HG03066 (cell line): ENCODE data around the gene ZKSCAN3.
"Not testable (repeated sequence)": the region's sequence is repeated elsewhere in the genome, so short reads cannot be mapped to it uniquely, and the experiment has no call there.

Source experiments
- ATAC-seq: cut with Tn5 transposase; IDR thresholded peaks from one replicate; pipeline ENCODE4 v1.9.1; 2021; ENCODE audit warnings: low read depth; ENCODE audit not compliant: unreplicated experiment

ZKSCAN3 gene

GRCh38 chr6:28340310-28341095 is 9.2 kb upstream of the ZKSCAN3 start:
- ATAC-seq, result no peak

DNA sequence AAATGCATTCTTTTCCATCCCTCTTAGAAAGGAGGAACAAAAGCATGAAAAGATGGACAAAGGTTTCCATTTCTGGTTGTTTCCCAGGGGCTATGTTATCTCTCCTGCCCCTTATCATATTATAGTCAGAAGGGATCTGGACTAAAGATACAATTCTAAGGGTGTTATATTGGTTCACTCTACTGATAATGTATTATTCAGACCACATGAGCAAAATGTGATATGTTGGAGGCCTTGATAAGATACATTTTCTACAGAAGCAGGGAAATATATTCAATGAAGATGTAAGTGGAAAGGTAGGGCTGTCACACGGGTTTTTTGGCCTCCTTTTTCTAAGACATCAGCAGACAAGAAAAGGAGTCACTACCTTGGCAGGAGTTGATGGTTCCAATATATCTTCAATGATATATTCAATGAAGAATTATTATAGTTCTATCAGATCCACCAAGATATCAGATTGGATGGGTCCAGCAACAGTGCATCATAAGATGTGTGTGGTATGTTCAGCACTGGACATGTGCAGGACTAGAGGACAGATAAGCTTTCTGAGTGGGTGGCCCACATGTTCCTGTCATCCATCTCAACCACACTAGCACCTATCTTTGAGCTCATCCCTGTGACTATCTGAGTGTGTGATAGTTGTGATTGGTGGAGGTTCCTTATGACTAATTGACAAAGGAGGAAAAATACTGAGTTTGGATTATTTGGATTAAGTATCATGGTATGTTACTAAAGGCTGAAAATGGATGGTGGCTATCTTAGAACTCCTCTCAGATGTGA is 5.7 kb upstream of the ZKSCAN3 start:
- no peak for ATAC-seq

DNA sequence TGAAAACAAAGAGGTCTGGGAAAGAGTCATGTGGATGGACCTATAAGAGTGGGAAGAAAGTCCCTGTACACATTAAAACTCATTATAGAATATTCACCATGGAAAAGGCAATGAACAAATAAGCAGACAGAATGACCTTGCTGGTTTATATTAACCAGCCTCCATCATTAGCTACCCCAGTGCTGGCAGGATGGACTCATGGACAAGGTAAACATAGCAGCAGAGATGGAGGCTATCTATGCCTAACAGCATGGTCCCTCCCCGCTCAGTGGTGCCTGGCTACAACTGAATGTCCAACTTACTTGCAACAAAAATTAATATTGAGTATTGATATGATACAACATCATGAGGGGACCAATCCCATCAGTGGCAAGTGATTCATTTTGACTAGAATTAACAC is 4.5 kb upstream of the ZKSCAN3 start:
- no peak for ATAC-seq

DNA sequence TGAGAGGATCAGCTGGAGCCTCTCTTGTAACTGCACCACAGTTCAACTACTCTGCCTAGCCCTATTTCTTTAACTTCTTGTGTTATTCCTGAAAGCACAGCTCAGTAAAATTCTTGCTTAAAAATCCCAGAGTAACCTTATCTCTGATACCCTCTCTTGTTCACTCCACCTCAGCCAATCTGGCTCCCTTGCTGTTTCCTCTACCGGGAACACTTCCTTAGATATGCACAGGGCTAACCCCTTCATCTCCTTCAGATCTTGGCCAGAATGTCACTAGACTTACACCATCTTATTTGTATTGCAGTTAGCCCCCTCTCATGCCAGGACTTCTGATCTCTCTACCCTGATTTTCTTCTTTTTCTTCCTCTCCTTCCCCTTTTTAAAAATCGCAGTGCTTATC is 2.6 kb upstream of the ZKSCAN3 start:
- ATAC-seq, result no peak

- ATAC-seq, result peak; percentile 15
Measured at GRCh38 chr6:28349344-28349891, 329 bp upstream of the ZKSCAN3 start.

DNA sequence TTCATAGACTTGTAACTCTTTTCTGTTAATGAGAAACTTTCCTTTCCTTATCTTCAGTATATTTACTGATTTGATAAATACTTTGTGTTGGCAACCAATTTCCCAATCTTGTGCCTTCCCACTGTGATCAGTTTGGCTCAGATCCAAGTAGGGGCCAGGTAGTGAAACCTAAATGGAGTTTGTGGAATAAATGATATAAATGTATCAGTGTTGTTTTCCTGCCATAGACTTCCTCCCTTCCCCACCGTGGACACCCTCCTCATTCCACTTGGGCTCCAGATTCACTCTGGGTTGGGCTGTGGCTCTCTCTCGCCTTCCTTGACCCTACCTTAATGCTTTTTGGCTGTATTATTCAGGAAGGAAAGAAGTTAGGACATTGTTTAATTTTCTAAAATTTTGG is 1.3 kb downstream of the ZKSCAN3 start:
- ATAC-seq, result no peak

DNA sequence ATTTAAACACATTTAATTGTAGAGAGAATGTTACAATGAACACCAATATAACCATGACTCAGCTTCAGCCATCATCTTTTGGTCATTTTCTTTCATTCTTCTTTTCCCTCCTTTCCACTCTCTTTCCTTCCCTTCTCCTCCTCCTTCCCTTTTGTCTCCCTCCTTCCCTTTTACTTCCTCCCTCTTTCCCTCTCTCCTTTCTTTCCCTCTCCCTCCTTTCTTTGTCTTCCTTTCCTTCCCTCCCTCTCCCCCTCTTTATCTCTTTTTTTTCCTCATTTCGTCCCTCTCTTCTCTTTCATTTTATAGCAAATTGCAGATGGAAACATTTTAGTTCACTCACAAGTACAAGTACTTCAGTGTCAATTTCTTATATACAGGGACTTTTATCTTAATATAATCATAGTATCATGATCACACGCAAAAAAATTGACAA is 1.8 kb downstream of the ZKSCAN3 start:
- no peak for ATAC-seq

DNA sequence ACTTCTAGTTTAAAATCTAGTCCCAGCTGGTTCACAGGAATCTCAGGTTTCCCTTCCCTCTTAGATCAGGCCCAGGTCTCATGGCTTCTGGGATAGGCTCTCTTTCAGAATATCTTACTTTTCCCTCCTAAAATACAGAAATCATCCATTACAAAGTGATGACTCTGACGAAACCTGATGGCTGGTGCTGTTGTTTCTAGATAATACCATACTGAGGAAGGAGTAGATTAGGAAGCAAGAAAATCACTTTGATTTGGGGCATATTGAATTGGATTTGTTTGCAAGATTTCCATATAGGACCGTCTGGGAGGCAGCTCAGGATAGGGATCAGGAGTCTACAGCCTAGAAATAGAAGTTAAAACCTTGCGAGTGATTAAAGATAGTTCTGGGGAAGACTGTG is 3.6 kb downstream of the ZKSCAN3 start:
- no peak for ATAC-seq

GRCh38 chr6:28353981-28354676 is 4.4 kb downstream of the ZKSCAN3 start:
- no peak for ATAC-seq

- ATAC-seq, result no peak
Measured at GRCh38 chr6:28354688-28355554, 5.2 kb downstream of the ZKSCAN3 start.

GRCh38 chr6:28355743-28356665 is 6.3 kb downstream of the ZKSCAN3 start:
- peak; percentile 86 for ATAC-seq

GRCh38 chr6:28356666-28357020 is 6.9 kb downstream of the ZKSCAN3 start:
- ATAC-seq, result no peak

- no peak for ATAC-seq
Measured at GRCh38 chr6:28357036-28357435, 7.3 kb downstream of the ZKSCAN3 start.

DNA sequence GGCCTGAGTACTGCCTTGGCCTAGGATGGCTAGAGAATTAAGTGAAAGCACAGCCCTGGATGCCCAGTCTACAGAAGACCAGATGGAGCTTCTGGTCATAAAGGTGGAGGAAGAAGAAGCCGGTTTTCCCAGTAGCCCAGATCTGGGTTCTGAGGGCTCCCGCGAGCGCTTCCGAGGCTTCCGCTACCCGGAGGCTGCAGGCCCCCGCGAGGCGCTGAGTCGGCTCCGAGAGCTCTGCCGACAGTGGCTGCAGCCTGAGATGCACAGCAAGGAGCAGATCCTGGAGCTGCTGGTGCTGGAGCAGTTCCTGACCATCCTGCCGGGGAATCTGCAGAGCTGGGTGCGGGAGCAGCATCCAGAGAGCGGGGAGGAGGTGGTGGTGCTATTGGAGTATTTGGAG is 9.8 kb downstream of the ZKSCAN3 start:
- ATAC-seq, result not testable (repeated sequence)

DNA sequence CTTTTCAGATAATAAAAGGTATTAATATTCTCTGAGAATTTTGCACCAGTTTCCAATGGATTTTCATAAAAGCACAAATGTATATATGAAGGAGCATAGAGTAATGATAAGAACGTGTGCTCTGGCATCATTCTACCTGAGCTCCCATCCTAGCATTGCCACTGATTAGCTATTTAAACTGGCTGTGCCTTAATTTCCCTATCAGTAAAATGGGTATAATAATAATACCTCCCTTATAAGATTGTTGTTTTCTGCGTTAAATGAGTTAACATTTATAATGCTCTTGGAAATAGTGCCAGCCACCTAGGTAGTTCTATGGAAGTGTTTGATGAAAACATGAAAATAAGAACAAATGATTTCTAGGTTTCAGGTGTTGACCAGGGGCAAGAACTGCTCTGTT is 11.2 kb downstream of the ZKSCAN3 start:
- no peak for ATAC-seq

GRCh38 chr6:28365590-28365989 is 15.8 kb downstream of the ZKSCAN3 start:
- ATAC-seq, result not testable (repeated sequence)

GRCh38 chr6:28368522-28368921 is 18.8 kb downstream of the ZKSCAN3 start:
- ATAC-seq, result peak; percentile 68

- no peak for ATAC-seq
Measured at GRCh38 chr6:28369463-28369862, 19.7 kb downstream of the ZKSCAN3 start.

DNA sequence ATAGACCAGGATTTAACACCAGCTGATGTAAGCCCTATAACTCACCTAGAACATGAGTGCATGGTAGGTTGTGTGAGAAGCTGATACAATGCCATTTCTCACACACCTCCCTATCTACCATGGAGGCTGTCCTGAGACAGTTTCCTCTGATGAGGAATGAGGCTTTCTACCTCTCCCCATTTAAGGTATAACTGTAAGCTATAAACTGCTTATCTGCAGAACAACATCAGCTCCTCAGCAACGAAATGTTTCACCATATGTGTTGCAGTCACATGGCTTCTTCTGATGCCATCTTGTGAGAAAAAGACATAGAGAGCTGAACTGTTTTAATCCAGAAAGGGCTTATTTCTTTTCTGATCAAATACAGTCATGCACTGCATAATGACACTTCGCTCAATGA is 20.7 kb downstream of the ZKSCAN3 start:
- ATAC-seq, result no peak
